GM18498 (cell line): Measurements from ENCODE around the gene CRLF1.

Experiments used
- ATAC-seq: cut with Tn5 transposase; IDR thresholded peaks from one replicate; pipeline ENCODE4 v1.9.1; 2021; ENCODE audit warnings: mild to moderate bottlenecking, moderate library complexity; ENCODE audit not compliant: unreplicated experiment

The CRLF1 gene

DNA sequence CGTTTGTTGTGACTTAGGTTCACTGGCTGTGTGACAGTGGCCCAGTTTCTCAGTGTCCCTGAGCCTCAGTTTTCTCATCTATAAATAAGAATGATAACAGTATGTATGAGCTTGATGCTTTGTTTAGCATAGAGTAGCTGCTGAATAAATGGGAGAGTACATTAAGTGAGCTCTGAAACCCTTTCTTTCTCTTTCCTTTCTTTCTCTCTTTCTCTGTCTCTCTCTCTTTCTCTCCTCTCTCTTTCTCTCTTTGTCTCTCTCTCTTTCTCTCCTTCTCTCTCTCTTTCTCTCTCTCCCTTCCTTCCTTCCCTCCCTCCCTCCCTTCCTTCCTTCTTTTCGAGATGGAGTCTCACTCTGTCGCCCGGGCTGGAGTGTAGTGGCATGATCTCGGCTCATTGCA is 46.9 kb downstream of the CRLF1 start:
- ATAC-seq: no peak

DNA sequence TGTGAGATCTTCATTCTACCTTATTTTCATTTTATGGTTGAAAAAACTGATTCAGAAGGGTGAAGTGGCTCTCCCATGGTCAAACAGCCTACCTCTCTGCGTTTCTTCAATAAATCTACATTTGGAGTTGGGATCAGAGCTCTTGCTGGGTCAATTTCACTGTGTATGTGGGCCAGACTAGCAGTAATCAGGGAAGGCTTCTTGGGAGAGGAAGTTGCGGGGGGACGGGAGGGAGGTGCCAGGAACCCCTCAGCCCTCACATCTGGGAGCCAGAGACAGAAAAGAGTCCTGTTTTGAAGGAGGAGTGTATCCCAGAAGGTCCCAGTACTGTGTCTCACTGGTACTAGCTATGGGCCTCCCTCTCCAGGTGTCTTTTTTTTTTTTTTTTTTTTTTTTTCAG is 48.0 kb downstream of the CRLF1 start:
- no peak for ATAC-seq

DNA sequence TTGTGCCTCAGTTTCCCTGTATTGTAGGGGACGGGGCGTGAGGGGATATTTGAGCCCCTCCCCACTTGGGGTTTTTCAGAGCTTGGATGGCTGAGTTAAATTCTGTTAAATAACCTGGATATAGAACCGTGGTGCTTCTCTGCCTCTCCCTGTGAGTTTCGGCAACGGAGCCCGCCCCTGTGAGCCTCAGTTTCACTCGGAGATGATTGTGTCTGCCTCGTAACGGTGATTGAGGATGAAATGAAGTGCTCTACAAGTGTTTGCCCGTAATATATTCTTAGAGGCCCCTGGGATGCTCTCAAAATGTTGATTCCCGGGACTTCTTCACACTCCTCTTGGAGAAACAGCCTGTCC is 48.4 kb downstream of the CRLF1 start:
- ATAC-seq: no peak

DNA sequence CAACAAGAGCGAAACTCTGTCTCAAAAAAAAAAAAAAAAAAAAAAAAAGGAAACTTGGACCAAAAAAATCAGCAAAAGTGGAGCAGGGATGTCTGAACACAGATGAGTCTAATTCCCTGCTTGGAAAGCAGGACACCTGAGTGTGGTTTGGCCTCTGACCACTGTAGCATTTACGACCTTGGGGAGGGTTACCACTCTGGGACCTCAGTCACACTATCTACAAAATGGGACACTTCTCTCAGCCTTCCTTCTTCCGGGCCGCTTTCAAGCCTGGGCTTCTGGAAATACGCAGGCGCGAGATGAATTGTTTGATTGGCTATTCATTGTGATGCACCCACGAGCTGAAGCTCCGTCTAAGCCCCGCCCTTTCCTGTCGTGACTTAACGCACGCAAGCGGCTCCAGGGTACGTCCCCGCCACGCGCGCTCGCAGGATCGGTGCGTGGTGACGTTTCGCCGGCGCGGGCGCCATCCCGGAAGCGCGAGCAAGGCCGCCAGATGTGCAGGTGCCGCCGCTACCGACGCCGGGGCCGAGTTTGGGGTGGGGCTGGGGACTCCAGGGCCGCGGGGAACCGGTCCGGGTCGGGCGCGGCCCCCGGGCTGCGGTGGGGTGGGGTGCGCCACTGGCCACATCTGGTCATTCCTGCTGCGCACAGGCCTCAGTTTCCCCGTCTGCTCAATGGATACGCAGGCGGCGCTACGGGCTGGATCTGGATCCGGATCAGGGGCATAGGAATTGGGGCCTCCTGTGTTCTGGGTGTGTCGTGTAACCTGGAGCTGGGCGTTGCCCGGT is 49.0 kb downstream of the CRLF1 start, which contains the start of gene KXD1:
Gene KXD1 (plus strand): TSS at position 460 of the 791 bp plus-strand sequence. CDS start 4,187 bp downstream, outside the sequence.
- ATAC-seq: peak; percentile 96

DNA sequence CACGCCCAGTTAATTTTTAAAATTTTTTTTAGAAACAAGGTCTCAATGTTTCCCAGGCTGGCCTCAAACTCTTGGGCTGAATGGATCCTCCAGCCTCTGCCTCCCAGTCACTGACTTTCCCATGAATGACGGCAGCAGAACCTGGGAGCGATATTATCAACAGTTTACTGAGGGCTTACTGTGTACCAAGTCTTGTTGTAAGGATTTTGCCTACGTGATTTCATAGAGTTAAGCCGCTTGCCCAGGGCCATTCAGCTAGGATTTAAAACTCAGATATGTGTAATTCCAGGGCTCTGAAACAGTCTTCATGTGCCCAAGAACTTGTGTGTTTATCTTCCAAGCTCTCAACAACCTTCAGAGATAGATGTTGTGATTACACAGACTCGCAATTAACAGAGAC is 55.0 kb downstream of the CRLF1 start:
- no peak for ATAC-seq

DNA sequence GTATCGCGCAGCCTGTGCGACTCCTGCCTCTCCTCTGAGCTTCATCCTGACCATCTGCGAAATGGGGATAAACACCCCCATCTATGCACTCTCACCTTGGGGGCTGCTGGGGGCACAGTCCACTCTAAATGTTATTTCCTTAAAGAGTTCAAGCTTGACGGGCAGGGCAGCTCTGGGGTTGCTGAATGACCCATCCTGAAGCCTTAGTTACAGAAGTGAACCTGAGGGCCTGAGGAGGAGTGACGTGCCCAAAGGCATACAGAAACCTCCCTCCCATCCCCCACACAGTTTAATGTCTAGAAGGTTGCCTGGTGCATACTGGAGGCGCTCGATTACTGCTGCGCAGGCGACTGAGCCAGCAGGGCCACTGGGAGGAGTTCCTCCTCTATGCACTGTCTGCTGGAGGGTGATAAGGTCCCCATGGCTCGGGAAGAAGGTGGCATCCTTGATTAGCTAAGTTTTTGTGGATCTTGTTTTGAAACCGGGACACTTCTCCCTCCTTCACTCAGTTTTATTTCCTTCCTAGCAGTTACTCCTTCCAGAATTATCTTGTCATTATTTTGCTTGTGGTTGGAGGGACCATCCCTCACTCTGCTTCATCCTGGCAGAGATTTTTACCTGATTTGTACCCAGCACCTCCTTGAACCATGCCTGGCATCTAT is 62.7 kb downstream of the CRLF1 start:
- ATAC-seq: peak; percentile 46
